ENCODE data around the gene GUCY1A2.
"Not testable (repeated sequence)": the region's sequence is repeated elsewhere in the genome, so short reads cannot be mapped to it uniquely, and the experiment has no call there.

Gene GUCY1A2, protein sequence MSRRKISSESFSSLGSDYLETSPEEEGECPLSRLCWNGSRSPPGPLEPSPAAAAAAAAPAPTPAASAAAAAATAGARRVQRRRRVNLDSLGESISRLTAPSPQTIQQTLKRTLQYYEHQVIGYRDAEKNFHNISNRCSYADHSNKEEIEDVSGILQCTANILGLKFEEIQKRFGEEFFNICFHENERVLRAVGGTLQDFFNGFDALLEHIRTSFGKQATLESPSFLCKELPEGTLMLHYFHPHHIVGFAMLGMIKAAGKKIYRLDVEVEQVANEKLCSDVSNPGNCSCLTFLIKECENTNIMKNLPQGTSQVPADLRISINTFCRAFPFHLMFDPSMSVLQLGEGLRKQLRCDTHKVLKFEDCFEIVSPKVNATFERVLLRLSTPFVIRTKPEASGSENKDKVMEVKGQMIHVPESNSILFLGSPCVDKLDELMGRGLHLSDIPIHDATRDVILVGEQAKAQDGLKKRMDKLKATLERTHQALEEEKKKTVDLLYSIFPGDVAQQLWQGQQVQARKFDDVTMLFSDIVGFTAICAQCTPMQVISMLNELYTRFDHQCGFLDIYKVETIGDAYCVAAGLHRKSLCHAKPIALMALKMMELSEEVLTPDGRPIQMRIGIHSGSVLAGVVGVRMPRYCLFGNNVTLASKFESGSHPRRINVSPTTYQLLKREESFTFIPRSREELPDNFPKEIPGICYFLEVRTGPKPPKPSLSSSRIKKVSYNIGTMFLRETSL

DNA sequence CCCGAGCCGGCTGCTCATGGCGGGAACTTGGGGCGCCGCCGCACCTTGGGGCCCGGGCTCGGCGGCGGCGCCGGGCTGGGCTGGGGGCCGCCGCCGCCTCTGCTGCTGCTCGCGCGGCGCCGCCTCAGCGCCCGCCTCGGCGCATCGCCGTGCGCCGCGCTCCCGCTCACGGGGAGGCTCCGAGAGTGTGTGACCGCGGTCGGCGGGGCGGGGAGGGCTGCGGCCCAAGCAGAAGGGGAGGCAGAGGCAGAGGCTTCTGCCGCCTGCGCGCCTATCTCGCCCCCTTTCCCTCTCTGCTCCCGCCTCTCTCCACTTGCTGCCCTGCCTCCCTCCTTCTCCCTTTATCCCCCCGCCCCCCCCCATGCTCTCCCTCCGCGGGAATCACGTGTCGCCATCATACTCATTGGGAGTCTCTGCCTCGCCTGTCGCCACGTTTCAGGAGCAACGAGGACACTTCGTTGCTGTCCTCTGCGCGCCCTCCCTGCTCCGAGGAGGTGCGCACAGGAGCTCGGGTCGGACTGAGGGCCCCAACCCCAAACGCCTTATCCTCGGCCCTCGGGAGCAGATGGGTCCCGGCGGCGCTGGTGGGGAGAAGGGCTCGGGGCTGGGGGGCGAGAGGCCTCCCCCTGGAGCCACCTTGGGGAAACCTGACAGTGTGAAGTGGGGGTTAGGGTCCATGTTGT is at the start of gene GUCY1A2:
GUCY1A2 (minus strand) TSS at position 258 of the 683 bp plus-strand sequence. CDS start 421 bp downstream, outside the sequence.
- TF ChIP-seq CTCF (IDR thresholded peaks at IDR 0.05; ENCODE audit: control insufficient read depth, insufficient read depth, low read depth, low read length, missing control alignments): no peak
- no peak for DNase-seq (ENCODE audit: low read depth)
- H3K4me3 ChIP-seq (ENCODE audit: control insufficient read depth, low read depth, low read length): peak within 1 kb of the TSS; percentile 42

GRCh38 chr11:107054391-107054790 is 36.1 kb upstream of the GUCY1A2 start:
- no peak for TF ChIP-seq CTCF (IDR thresholded peaks at IDR 0.05; ENCODE audit: control insufficient read depth, insufficient read depth, low read depth, low read length, missing control alignments)
- DNase-seq (ENCODE audit: low read depth): no peak
- H3K4me3 ChIP-seq (ENCODE audit: control insufficient read depth, low read depth, low read length): no peak overlapping the region

DNA sequence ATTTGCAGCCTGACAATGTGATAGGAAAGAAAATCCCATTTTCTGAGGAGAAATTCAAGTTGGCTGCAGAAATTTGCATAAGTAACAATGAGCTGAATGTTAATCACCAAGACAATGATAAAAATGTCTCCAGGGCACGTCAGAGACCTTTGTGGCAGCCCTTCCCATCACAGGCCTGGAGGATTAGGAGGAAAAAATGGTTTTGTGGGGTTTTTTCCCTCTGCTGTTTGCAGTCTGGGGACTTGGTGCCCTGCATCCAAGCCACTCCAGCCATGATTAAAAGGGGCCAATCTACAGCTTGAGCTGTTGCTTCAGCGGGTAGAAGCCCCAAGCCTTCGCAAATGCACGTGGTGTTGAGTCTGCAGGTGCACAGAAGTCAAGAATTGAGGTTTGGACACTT is 33.1 kb upstream of the GUCY1A2 start:
- not testable (repeated sequence) for DNase-seq (ENCODE audit: low read depth); H3K4me3 ChIP-seq (ENCODE audit: control insufficient read depth, low read depth, low read length)

- H3K4me3 ChIP-seq (ENCODE audit: control insufficient read depth, low read depth, low read length); DNase-seq (ENCODE audit: low read depth): not testable (repeated sequence)
These were observed 32.6 kb upstream of the GUCY1A2 start for GRCh38 chr11:107050899-107051298.

DNA sequence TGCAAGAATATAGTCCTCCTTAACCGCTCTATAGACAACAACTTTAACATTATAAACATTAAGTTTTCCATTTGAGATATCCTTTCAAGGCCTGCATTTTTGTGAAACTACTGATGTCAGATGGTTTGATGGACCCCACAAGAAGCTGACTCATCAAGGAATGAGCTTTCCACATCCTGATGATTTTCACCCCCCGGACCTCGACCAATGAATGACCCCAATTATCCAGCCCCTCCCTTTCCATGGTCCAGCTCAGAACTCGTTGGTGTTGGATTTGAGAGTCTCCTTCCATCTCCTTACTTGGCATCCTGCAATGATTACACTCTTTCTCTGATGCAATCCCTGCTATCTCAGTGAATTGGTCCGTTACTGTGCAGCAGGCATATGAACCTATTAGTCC is 31.8 kb upstream of the GUCY1A2 start:
- no peak for TF ChIP-seq CTCF (IDR thresholded peaks at IDR 0.05; ENCODE audit: control insufficient read depth, insufficient read depth, low read depth, low read length, missing control alignments)
- no peak for DNase-seq (ENCODE audit: low read depth)
- no peak overlapping the region for H3K4me3 ChIP-seq (ENCODE audit: control insufficient read depth, low read depth, low read length)

DNA sequence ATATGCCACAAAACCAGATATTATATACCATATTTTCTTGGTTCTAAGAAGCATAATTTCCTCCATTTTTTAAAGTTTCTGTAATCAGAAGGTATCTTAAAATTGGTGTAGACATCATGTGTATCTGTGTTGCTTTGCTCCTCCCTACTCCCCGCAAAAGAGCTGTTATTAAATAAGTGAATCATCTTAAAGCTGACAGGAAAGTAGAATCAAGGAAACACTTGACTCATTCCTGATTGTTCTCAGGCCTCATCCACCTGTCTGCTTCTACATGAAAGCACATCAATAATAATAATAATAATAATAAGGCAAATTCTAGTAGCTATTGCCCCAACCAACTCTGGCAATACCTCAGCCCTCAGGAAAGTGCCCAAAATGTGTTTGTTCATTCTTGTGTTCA is 26.2 kb upstream of the GUCY1A2 start:
- H3K4me3 ChIP-seq (ENCODE audit: control insufficient read depth, low read depth, low read length): no peak overlapping the region
- TF ChIP-seq CTCF (IDR thresholded peaks at IDR 0.05; ENCODE audit: control insufficient read depth, insufficient read depth, low read depth, low read length, missing control alignments): no peak
- no peak for DNase-seq (ENCODE audit: low read depth)

DNA sequence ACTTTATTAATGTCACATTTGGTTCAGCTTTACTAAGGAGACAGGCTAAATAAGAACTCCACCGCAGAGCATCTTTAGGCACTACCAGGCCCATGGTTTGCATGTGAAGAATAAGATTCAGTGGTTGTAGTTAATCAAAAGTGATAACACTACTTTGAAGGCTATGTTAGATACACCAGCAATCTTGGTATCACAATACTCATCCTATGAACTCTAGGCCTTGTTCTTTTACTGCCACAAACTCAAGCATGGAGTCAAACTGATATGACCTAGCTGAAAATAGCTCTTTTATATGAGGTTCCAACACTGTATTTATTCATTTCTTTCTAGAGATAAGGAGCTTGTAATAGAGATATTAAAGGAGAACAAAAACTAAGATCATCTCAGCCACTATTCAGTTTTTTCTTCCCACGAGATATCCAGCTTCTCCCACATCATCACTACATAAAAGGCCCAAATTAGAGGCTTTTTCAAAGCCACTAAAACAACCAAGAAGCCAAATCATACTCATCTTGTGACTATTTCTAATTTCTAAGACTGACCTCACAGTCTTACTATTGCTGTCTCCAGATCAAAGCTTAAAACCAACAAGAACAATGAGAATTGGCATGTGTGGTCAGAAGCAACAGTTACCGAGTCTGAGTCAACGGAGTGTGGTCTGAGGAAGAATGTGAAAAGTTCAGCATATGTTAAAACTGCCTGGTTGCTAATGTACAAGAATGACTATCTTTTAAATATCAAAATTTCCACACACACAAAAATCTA is 25.1 kb upstream of the GUCY1A2 start:
- H3K4me3 ChIP-seq (ENCODE audit: control insufficient read depth, low read depth, low read length): no peak overlapping the region
- no peak for TF ChIP-seq CTCF (IDR thresholded peaks at IDR 0.05; ENCODE audit: control insufficient read depth, insufficient read depth, low read depth, low read length, missing control alignments)
- peak; percentile 88 for DNase-seq (ENCODE audit: low read depth)

All from AG09309 (cell line).